ENCODE data around the gene MYOD1.

Gene MYOD1

DNA sequence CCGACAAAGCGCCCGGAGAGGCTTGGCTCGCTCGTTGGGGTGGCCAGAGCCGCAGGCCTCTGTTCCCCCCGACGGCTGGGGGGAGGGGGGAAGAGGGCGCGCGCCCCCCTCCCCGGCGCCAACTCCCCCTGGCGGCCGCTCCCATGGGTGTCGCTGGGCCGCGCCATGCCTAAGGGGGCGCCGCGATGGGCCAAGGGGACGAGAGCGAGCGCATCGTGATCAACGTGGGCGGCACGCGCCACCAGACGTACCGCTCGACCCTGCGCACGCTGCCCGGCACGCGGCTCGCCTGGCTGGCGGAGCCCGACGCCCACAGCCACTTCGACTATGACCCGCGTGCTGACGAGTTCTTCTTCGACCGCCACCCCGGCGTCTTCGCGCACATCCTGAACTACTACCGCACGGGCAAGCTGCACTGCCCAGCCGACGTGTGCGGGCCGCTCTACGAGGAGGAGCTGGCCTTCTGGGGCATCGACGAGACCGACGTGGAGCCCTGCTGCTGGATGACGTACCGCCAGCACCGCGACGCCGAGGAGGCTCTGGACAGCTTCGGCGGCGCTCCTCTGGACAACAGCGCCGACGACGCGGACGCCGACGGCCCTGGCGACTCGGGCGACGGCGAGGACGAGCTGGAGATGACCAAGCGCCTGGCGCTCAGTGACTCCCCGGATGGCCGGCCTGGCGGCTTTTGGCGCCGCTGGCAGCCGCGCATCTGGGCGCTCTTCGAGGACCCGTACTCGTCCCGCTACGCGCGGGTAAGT is 16.6 kb downstream of the MYOD1 start:
- no peak for DNase-seq

DNA sequence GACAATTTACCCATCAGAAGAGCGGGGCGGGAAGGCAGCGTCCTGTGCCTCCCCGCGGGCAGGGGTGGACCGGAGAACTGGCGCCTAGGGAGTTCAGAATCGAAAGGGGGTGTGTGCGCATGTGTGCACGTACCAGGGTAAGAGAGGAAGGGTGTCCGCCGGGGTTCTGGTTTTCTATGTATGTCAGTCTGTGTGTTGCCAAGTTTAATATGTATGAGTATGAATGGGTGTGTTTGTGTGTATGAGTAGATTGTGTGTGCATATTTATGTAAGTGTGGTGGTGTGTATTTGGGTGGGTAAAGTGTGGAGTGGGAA is 17.2 kb downstream of the MYOD1 start:
- DNase-seq = no peak

DNA sequence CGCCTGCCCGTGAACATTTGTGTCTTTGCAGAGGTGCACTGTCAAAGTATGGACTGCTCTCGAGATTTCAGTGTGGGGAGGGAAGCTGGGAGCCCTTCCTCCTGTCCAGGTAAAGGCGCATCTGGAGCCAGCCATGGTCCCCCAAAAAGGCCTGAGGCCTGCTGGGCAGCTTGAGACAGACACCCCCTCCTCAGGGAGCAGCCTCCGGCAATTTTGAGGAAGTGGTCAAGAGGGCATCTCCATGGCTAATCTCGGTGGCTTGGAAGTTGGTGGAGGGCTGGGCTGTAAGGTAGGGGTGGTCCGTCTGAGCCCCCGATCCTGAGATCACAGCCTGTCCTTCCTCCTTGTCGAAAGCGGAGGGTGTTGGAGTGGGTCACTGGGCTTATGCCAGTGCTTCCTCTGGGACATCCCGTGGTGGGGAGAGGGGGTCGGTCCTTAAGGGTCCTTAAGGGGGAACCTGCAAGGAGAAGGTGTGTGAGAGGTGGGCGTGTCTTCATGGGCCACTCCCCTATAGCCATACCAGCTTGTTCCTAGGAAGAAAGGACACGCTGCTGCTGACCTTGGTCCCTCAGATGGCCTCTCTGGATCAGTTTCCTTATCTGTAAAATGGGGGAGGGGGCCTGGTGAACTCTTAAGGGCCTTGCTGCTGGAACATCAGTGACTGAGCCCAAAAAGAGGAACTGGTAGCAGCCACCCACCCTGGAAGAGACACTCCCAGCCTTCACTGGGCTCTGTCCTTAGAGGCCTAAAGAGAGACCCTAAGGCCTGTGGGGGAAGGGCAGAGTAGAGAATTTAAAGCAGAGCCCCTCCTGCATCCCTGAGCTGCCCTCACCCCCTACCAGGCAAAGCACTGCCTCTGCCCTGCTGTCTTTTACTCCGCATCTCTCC is 17.8 kb downstream of the MYOD1 start:
- no peak for DNase-seq

DNA sequence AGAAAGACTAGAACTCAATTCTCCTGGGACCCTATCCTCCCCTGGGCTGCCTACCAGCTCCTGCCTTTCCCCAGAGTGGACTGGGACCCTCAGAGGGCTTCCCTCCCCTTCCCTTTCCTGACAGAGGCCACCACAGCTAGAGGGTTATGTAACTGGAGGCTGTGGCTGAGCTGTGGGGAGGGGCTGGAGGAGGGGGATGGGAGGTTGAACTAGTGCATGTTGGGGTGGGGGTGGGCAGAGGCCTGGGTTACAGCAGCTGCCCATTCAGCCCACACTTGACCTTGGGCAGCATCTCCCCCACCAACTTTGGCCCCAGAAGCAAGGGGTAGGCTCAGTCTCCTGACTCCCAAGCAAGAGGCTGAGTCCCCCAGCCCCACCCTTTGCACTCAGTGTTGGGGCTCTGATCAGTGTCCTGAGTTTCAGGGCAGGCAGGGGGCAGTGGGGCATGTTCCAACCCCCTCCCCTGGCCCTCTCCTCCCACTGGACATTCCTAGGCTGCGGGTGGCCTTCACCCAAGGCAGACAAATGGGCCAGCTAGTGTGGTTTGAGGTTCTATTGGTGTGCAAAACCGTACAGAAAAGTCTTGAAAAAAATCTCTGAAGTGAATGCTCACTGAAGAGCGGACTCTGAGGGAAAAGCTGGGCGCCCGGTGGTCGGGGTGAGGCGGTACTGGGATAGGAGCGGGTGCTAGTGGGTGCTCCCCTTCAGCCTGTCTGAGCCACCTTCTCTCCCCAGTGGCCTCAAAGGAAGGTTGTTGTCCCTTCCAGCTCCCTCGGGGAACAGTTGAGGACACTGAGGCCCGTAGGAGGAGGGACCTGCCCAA is 19.0 kb downstream of the MYOD1 start:
- DNase-seq = no peak

DNA sequence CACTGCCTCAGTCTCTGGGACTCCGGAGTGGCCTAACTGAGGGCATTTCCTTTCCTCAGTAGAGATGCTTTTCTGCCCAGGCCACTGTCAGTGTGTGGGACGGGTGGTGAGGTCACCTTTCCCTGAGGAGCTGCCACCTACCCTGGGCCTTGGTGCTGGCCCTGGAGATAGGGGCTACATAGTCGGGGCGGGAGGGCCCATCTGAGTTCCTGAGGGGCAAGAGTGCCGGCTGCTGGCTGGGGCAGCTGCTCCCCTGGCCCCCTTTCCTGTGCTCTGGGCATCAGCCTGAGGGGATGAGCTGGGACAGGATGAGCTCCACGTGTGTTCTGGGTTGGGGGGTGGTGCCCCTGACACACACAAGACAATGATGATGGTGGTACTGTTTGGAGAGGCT is 20.6 kb downstream of the MYOD1 start:
- DNase-seq = no peak

DNA sequence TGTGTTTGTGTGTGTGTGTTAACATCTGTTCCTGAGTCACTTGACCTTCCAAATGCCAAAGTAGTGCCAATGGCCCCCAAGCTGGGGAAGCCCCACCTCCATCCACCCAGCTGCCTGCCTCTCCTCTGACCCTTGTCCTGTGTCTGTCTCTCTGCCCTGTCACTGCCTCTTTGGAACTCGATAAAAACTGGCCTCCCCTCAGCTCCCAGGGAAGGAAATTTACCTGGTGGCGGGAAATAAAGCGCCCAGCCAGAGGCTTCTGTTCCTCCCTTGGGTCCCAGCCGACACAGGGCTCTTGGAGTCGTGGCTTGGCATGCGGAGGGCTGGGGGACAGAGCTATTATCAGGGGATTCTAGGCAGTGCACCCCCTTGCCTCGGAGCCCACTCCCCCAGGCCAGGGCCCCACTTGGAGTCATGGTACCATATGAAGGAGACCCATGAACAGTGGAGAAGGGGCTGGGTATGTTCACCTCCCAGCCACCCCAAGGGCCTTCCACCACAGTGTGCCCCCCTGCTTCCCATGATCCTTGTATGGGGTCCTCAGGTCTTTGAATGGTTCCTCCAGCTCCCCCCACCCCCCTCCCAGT is 21.4 kb downstream of the MYOD1 start:
- DNase-seq = no peak

DNA sequence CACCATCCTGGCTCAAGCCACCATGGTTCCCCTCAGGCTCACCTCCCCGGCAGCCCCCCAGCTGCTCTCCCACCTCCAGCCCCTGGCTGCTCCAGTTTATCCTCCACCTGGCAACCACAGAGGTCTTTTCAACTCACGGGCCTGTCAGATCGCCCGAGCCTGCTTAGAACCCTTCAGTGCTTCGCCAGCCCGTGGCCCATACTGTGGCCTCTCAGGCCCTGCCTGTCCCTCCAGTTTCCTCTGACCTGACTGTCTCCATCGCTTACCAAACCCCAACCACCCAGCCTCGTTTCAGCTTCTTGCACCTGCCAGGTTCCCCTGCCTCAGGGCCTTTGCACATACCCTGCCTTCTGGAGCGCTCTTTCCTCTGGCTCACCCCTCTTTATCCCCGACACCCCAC is 22.1 kb downstream of the MYOD1 start:
- no peak for DNase-seq

DNA sequence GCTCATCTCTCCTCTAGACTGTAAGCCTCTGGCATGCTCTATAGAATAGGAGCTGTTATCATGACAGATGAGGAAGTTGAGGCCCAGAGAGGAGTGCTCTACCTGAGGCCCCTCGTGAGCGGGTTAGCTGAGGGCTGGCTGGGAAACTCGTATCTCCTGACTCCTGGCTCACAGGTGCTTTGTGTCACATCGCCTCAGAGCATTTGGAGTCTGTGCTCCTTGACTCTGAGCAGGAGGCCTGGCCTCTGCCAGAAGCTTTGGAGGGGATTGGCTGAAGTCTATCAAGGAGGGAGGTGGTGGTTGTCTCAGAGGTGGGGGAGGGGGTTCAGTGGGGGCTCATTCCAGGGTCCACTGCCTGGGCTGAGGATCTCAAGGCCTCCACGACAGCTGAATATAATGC is 22.6 kb downstream of the MYOD1 start:
- DNase-seq = no peak

DNA sequence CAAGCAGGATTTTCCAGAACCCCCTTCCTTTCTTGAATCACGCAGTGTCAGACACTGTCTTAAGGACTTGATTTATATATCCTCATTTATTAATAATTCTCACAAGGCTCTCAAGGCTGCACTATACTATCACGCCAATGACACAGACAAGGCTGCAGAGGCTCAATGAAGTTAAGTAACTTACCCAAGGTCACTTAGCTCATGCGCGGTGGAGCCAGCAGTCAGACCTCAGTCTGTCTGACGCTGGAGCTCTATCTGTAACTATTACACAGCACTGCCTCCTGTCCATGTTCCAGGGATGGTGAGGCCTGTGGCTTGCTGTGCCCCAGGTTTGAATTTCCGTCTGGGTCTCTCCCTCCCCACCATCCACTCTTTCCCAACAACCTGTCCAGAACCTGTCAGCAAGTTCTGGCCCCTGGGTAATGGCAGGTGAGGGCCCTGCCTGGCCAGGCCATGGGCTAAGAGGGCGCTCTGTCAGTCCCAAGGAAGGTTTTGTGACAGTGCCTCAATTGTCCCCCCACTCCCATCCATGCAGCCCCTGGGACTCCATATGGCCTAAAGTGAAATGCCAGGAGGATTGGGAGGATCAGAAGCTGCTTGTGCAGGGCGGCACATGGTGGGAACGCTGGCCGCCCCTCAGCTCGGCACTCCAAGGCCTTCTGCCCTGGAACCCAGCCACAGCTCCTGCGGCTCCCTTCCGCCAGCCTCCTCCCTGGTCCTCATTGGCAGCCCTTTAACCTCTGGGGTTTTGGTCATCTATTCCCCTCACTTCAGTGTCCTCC is 23.8 kb downstream of the MYOD1 start:
- DNase-seq = no peak

DNA sequence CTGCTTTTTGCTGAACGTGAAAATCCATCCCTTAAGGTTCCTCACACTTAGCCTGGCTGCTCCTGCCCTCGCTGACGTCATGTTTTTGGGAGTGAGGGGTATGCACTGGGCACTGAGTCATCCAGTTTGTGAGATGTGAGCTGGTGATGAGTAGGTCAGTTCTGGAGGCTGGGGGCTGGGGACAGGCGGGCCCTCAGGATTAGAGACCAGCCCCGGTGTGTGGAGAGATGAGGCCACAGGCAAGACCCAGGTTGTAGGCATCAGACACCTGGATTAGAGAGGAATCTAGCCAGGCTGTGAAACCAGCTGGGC is 24.4 kb downstream of the MYOD1 start:
- no peak for DNase-seq

DNA sequence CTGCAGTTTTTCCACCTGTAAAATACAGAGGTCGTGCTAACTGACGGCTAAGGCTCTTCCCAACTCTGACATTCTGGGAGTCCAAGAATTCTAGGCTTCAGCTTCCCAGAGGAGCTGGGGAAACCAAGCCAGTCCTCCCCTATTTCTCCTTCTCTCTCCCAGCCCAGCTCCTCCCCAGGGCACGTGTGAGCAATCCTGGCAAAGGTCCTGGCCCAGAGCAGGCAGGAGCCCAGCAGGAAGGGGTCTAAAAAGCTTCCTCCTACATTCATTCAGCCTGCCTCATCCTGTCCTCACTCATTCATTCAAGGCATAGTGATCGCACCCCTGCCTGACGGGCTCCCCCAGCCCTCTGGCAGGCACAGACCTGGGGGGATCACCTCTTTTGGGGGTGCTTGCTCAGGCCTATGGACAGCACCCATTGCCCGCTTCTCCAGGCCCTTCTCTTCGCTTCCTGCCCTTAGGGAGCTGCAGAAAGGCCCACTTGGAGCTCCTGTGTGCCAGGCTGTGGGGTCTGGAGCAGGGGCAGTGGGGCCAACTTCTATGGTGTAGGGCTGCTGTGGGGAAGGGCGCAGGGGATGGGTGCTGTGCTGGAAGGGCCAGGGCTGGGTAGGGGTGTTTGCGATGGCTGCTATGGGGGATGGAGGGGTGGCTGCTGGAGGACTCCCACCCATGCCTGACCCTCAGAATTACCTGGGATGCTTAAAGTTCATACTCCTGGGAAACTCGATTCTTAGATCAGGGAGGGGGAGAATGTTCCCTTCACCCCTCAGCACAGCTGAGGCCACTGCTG is 25.0 kb downstream of the MYOD1 start:
- no peak for DNase-seq

DNA sequence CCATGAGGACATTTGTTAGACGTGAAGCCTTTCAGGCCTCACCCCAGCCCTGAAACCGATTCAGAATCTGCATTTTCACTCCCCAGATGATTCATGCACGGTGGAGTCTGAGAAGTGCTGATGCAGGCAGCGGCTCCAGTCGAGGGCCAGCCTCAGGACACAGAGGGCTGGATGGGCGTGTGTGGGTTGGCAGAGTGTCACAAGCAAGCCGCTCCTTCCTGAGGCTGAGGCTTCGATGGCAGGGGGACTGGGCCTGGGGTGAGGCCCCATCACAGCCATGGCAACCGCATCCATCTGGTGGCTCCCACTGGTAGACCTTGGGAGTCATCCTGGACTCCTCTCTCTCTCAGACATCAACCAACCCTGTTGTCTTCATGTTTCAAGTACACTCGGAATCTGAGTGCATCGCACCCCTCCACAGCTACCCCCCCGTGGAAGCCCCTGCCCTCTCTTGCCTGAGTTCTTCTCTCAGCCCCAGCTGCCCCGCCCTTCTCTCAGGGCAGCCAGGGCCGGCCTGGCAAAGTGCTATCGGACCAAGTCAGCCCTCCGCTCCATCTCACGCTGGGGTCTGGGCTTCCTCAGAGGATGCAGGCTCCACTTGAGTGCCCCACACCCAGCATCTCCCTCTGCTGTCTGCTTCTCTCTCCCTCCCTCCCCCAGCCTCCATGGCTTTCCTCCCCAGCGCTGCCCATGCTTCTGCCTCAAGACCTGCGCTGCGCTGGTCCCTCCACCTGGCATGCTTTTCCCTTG is 25.8 kb downstream of the MYOD1 start:
- DNase-seq = no peak

DNA sequence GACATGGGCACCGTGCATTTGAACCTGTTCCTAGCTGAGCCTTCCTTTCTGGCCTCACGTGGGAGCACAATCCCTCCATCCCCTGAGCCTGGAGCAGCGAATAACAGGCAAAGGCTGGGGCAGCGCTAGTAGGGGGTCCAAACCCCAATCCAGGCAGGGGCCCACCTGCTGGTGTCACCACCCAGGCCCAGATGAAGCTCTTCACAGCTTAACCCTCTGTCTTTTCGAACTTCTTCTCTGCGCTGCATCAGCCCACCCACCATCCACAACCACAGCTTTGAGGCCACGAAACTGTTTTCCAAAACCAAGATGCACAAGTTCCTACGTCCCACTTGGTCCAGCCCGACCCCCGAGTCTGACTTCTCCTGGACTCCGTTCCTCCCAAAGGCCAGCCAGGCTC is 26.7 kb downstream of the MYOD1 start:
- no peak for DNase-seq

DNA sequence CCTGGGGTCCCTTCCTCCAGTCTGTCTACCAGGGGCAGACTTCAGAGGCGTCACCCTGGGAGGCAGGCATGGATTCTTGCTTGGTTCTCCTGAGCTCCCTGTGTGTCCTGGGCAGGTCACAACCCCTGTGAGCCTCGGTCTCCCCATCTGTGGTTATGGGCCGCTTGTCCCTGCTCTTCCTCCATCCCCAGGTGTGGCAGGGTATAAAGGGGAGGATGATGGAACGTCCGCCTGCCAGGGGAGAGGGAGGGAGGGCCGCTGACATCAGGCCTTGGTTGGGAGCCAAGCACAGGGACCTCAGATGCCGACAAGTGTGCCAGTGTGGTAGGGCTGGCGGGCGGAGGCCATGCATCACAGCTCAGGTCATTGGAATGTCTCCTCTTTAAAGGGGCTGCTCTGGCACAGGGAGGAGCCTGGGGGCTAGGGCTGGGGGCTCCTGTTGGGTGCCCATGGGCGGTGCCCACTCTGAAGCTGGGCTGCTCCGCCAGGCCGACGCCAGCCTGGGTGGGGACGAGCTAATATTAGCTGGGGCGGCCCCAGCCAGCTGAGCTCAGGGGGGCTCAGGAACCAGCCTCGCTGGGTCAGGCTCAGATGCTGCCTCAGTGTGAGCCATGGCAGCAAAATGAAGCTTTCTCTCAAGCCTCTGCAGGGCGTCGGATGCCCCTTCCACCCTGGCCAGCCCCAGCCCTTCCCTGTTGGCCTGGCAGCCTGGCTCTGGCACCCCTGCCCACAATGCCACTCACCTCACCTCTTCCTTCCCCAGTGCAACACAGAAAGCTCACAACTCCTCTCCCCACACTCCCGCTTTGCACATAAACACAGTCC is 28.0 kb downstream of the MYOD1 start:
- DNase-seq = no peak

DNA sequence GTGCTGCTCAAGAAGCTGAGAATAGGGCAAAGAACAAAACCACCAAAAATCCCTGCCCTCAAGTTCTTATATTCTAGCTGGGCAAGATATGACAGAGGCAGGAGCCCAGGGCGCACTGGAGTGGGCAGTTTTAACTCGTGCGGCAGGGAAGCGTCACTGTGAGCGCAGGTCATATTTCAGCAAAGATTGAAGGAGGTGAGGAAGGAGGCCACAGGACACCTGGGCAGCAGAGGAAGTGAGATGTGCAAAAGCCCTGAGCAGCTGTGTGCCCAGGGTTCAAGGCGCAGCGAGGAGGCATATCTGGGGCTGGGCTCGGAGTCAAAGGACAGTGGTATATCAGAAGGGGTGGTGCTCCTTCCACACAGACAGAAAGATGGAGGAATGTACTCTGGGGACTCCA is 28.7 kb downstream of the MYOD1 start:
- no peak for DNase-seq

DNA sequence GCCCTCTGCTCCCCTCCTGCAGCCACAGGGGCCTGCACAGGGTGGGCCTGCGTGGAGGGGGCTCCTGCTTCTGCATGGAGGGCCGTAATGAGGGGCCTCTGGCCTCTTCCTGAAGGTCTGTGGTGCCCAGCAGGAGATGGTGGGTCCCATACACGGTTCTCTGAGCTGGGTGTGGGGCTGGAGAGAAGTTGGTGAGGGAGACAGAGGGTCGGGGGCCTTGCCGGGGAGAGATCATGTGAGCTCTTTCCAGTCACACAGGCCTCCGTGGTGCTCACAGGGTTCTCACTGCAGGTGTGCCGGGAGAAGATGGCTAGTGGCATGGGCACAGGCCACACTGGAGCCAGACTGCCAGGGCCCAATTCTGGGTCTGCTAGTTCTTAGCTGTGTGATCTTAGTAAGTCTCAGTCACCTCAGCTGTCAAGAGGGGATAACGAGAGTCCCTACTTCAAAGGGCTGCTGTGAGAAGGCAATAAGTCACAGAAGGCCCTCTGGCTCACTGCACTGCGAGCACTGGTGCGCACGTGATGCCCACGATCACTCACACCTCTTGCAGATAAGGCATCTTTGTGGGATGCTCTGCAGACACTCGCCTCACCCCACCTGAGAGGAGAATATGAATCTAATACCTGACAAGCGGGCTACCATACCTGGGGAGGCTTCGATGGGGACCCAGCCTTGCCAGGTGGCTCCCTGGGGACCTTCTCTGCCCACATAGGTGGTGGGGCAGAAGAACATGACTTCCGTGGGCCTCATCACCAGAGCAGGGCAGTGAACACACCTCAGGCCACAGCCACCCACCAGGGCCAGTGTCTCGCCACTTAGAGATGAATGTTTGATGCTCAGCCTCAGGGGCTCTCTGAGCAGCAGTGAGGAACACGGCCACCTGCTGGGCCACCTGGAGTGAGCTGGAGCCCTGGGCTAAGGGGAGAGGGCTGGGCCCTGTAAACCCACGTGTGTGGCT is 29.7 kb downstream of the MYOD1 start:
- DNase-seq = no peak

DNA sequence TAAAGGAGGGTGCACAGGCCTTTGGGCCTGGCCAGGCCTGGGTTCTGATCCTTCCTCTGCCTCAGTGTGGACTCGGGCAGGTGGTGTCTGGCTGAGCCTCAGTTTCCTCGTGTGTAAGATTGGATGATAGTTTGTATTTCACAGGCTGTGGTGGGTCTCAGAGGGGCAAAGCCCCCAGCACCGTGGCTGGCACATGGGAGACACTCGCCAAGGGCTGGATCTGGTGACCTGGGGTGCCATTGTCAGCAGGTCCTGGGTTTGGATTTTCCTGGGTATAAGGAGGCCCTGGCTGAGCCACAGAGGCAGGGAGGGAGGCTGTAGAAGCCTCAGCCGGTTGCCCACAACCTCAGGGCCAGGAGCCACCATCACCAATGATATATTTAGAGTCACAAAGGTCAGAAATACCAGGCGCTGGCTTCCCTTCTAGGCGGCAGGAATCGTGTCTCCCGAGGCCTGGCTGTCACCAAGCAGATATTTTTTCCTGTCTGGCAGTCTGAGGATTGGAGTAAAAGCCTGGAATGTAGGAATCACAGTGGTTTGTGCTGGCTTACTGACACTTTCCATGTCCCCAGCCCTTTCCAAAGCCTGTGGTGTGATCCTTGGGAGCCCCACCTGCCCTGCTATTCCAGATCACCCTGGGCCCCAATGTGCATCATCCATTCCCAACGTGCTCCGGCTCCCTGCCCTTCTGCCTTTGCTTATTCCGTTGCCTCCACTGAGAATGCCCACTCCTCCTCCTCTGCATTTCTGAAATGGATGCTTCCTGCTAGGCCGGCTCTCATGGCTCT is 30.8 kb downstream of the MYOD1 start:
- no peak for DNase-seq

DNA sequence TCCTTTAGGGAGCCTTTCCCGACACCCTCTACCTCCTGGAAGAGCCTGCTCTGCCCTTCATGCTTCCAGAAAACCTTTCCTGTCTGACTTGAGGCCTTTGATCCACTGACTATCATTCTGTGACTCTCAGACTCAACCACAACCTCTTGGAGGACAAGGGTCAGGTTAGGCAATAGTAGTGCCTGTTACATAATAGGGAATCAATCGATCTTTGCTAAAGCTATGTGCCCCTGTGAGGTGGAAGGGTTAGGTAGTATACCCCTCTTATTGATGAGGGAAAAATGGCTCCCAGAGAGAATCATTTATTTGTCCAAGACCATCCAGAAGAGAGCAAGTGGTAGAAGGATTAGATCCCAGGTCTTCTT is 31.4 kb downstream of the MYOD1 start:
- DNase-seq = no peak

Measured in right hindlimb (tissue), 1 donor.